ENCODE results near the gene CRNKL1. TPM values are rescaled to one million over a fixed set of nuclear protein-coding genes. Genes with fewer than 3 reads are reported as not detected.
A peak's percentile ranks its signal among the peaks of the same experiment; 100 is the strongest.

CRNKL1 gene
- 10 to 100 TPM; 47.6 to 52.3 (median 49.8) TPM for polyA plus RNA-seq (ENCODE audit: insufficient read length in 3 of 3)

GRCh38 chr20:20052074-20052970, at the start of gene CRNKL1, which contains the start of gene CFAP61:
Gene CRNKL1, minus strand, starts transcription at chr20:20052466. Its CDS starts 124 bp downstream, at chr20:20052342.
Gene CFAP61, plus strand, starts transcription at chr20:20052532. Its CDS starts 4,122 bp downstream, at chr20:20056654.
- DNase-seq (ENCODE audit: low read depth in 3 of 3, low spot score in 2 of 3) = peak; percentile 93 to 97 (median 97)

DNA sequence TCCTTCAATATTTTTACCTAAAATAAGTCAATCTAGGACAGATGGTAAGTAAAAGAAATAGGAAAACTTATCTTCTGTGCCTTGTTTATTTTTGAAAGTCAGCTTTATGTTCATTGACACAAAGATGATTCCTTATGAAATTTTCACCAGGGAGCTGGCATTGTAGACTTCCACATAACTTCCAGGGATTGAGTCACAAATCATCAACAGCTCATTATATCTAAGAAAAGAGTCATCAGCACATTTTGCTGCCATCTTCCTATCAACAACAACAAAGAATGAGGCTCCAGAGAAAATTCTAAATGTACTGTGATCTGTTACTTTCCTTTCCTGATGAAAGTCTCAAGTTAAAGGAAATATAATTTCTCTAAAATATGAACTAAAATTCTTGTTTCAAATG, 48.6 kb upstream of the CRNKL1 start:
- DNase-seq (ENCODE audit: low read depth in 3 of 3, low spot score in 2 of 3) = no peak

DNA sequence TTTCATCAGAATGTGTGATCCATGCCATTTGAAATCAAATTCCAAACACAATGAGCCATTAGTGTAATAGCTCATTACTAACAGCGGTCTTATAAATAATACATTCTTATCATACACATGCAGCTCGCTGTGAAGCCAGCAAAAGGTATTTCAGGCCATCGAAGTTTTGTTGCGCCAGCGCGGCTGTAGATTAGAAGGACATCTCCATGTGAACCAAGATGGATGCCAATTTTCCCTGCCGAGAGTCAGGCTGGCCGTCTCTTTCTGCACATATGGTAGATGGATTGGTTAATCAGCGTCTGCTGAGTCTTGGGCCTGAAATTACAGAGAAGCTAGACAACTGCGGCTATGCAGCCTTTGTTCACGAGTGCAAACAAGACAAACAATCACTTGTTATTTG, 44.2 kb upstream of the CRNKL1 start:
- DNase-seq (ENCODE audit: low read depth in 3 of 3, low spot score in 2 of 3) = no peak

DNA sequence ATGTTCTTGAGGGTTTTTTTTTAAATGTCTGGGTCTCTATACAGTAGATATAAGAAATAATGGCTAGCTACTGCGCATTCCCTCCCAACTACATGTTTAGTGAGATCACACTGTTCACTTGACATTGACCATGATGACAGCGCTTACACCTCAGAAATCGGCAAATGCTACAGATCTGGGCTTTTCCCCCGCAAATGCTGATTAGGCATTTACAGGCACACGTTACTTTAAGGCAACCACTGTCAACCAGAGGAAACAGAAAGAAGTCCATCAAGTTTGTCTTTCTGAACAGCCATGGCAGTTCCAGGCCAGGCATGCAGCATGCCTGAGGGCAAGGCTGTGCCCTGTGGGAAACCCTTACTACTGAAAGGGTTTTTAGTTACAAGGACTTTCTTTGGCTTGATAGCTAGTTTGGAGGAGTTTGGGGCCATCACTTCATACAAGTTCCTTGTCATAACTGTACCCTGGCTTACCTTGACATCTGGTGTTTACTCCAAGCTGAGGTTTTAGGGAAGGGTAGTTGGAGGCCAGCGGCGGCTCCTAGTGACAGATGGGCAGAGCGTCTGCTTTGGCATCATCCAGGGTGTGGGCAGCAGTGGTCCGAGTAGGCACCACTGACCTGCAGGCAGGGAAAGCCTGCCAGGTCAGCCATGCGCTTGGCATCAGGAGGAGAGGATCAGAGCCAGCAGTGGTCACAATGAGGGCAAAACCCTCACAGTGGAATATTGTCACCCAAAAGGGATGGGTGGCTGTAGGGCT, 43.0 kb upstream of the CRNKL1 start:
- no peak for DNase-seq (ENCODE audit: low read depth in 3 of 3, low spot score in 2 of 3)

DNA sequence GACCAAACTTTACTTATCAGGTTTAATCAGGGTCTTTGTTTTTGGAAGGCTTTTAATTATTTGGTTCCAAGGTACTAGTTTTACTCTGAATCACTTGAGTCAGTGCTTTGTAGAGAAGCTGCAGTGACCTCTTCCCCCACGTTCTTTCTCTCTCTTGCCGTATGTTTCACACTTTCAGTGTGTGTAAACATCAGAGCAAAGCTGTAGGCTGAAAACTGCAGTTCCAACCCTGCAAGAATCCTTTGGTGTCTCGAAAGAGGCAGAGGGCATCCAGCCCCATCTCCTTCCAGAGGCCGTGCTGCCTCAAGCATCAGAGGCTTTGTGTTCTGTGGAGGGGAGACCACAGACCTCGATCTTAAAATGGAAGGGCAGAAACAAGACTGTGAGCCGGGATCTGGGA, 42.1 kb upstream of the CRNKL1 start:
- DNase-seq (ENCODE audit: low read depth in 3 of 3, low spot score in 2 of 3) = no peak

- DNase-seq (ENCODE audit: low read depth in 3 of 3, low spot score in 2 of 3) = no peak
These were observed 40.6 kb upstream of the CRNKL1 start for GRCh38 chr20:20092827-20093226.

DNA sequence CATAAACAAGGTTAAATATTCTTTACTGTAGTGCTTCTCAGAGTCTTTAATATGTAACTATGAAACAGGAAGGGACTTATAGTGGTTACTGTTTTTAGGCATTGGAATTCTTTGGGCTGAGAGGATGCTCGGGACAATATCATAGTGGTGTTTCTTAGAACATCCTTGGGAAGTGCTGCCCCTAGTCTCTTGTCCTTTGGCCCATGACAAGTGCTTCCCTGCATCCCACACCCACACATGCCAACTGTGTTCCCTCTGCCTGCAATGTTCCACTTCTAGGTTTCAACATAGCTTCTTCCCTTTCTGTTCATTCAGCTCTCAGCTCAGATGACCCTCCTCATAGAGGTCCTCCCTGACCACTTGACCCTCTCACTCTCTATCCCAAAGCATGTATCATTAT, 37.7 kb upstream of the CRNKL1 start:
- DNase-seq (ENCODE audit: low read depth in 3 of 3, low spot score in 2 of 3) = no peak

GRCh38 chr20:20089018-20089417, 36.8 kb upstream of the CRNKL1 start:
- no peak for DNase-seq (ENCODE audit: low read depth in 3 of 3, low spot score in 2 of 3)

DNA sequence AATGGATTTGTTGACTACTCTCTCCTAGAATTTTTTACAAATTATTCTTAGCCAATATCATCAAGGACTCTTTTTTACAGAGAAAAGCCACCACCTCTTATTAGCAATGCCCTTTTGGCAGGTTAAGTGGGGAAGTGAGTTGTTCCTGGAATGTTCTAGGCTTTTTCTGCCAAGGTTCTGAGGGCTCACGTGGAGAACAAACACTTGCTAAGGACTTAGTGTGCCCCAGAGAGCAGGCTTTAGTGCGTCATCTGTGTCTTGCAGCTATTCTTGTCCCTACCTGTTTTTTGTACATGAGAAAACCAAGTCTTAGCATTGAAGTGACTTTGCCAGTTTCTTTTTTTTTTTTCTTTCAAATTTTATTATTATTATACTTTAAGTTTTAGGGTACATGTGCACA, 33.5 kb upstream of the CRNKL1 start:
- DNase-seq (ENCODE audit: low read depth in 3 of 3, low spot score in 2 of 3) = no peak

- no peak for DNase-seq (ENCODE audit: low read depth in 3 of 3, low spot score in 2 of 3)
These were observed 32.8 kb upstream of the CRNKL1 start for GRCh38 chr20:20085071-20085470.

DNA sequence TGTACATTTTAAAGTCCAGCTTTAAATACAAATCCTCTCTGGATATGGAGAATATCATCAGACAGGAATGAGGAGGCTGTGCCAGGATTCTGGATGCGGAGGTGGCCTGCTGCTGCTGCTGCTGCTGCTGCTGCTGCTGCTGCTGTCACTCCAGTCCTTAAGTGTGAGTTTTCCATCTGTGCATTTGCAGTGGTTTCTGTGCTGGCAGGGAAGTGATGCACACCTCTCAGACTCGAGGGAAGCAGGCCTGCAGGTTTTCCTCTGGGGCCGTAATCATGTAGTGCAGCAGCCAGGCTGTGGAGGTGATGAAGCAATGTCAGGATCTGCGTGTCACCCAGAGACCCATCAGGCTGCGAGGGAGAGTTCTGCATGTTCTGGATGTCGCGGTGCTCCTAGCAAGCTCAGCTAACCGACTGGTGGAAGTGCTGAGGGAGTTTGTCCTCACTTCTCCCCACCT, 32.1 kb upstream of the CRNKL1 start:
- no peak for DNase-seq (ENCODE audit: low read depth in 3 of 3, low spot score in 2 of 3)

DNA sequence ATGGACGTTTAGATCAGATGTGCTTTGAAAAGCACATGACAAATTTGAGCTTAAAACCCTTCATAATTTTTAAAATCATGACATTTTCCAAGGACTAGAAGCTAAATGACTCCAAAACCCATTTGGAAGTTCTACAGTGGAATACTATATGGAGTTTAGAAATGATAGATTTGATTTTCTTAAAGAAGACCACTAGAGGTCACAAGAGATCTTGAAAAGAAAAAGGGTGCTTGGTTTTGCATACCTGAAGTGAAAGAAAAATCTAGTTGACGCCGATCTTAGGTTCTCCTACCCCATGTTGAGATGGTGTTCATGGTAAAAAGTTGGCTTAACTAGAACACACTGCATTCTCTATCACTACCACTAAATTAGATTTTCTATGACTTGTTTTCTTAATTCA, 31.5 kb upstream of the CRNKL1 start:
- no peak for DNase-seq (ENCODE audit: low read depth in 3 of 3, low spot score in 2 of 3)

GRCh38 chr20:20079102-20079784, 27.0 kb upstream of the CRNKL1 start:
- no peak for DNase-seq (ENCODE audit: low read depth in 3 of 3, low spot score in 2 of 3)

DNA sequence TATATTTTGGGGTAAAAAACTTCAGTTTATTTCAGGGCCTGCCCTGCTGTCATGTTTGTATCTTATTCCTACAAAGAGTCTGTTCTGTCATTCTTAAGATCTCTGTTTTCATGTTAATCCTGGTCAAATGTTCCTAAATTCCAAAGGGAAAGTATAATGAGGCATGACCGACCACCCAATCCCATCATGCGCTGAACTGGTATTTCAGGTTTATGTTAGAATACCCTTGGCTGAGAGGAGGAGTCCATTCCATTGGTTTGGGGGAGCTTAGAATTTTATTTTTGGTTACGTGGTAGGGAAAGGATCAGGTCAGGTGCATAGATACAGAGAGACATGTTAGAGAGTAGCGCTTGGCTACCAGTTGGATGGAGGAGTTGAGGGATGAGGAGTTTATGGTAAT, 25.8 kb upstream of the CRNKL1 start:
- peak in 2 of 3 donors; percentile 23 to 27 for DNase-seq (ENCODE audit: low read depth in 3 of 3, low spot score in 2 of 3)

GRCh38 chr20:20076297-20077065, 24.2 kb upstream of the CRNKL1 start:
- no peak for DNase-seq (ENCODE audit: low read depth in 3 of 3, low spot score in 2 of 3)

DNA sequence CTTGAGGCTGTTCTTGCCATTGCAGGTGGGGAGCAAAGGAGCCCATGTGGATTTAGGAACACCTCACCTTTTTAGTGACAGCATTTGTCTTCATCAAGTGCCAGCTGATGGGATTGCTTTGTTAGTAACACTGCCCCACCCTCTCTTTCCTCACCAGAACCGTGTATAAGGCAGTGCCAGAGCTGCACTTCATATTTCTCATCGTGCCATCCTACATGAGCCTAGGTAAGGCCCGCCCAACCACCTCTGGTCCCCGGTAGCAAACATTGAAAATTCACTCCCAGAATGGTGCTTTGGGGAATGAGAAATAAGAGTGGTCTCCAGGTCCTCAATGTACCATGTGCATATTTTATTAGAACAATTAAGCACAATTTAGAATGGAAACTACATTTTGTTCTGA, 22.8 kb upstream of the CRNKL1 start:
- no peak for DNase-seq (ENCODE audit: low read depth in 3 of 3, low spot score in 2 of 3)

DNA sequence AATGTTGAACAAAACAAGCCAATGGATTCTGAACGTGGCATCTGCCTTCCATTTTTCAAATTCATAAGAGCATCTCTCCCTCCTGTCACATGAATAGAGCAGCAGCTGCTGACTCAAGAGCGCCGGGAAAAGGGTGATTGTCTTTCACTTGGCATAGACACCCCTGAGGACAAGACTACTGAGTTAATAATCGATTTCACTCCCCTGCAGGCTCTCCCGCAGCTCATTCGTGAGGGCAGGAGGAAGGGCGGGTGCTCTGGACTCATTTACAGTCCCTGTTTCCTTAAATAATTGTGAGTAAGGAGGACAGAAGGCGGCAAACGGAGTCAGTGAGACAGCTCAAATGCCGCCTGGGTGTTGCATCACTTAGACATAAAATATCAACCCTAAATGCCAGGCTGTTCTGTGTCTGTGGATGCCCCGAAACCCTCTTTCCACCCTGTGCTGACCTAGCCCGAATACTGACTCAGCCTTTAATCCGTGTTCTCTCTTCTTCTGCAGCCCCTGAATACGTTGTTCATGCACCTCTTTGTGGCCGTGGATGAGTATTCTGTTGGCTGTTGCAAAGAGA, 21.6 kb upstream of the CRNKL1 start:
- DNase-seq (ENCODE audit: low read depth in 3 of 3, low spot score in 2 of 3) = no peak

DNA sequence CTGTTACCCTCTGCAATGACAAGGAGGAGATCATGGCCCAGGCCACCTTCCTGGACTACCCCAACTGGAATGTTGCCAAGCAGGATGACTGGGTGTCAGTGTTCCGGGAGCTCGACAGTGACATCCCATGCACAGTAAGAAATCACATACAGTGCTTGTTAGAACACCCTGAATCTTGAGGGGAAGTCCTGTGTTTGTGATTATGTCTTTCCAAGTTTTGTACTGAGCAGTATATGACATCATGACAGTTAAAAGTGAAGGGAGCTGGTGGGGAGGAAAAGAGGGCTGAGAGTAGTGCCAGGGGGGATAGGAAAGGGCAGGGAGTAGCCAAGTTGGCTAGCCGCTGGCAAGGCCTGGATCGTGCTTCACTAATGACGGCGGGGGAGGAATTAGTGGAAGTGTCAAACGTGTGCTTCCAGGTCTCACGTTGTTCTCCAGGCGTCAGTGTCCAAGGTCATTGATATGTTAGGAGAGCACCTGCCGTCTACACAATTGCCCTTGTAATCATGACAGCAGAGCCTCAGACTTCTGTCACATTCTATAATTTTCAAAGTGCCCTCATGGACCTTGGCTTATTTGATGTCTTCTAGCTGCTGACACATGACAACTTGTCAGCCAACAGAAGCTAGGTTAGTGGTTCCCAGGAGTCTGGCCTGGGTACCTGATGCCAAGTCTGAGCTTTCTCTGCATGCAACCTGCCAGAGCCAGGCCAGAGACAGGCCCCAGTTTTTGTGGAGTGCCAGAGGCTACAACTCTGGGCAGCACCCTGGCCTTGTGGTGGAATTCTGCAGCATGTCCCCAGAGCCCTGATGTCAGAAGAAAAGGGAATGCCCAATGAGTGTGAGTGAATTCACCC, 18.8 kb upstream of the CRNKL1 start:
- no peak for DNase-seq (ENCODE audit: low read depth in 3 of 3, low spot score in 2 of 3)

- no peak for DNase-seq (ENCODE audit: low read depth in 3 of 3, low spot score in 2 of 3)
These were observed 13.1 kb upstream of the CRNKL1 start for GRCh38 chr20:20065361-20065760.

Data from right renal cortex interstitium (tissue), 3 donors.